ENCODE measurements around the gene PDGFRB. TPM values are rescaled to one million over a fixed set of nuclear protein-coding genes. Genes with fewer than 3 reads are reported as not detected.

Gene PDGFRB
- total RNA-seq, 1 experiment from 2014 or later, result 0.11 TPM

DNA sequence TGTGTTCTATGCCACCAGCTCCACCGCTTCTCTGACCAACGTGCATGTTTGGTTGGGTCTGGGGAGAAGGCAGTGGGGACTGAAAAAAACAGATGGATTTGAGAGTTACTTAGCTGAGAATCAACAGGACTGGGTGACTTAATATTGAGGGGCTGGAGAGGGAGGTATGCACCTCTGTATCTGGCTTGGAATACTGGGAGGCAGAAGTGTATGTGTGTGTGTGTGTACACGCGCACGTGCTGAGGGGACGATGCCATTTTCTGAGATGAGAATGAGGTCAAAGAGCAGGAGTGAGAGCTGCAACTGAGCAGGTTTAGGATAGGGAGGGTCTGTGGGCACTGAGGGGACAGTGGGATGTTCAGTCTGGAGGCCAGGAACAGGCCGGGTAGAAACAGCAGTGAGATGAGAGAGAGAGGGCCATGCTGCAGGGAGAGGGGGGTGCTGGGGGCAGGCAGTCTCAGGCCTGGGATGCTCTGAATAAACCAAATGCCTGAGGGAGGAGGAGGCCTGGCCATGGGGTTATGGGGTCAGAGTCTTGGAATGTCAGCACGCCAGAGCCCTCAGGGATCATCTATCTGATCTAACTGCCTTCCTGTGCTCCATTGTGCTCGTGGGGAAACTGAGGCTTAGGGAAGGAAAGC, 14.0 kb downstream of the PDGFRB start:
- no peak for DNase-seq (ENCODE audit: low read depth, low spot score)
- in situ Hi-C loops (cut with HindIII; ENCODE audit: low pct_unique_long_range_greater_than_20kb, low sequenced_read_pairs), result no loop called here

DNA sequence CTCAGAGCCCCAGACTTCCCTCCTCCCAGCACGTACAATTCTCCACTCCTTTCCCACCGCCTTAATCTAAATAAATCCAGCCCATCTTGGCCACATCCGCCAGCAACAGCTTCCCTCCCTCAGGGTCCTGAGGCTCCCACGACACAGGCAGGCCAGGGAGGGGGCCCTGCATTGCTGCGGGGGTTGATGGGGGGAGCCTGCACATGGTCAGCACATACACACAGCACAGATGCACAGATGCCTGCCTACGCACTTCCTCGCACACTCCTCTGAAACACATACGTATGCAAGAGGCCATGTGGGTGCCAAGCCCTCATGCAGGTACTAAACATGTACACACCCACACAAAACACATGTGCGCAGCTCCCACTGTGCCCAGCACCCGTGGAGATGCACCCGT, 14.8 kb downstream of the PDGFRB start:
- DNase-seq (ENCODE audit: low read depth, low spot score), result no peak
- in situ Hi-C loops (cut with HindIII; ENCODE audit: low pct_unique_long_range_greater_than_20kb, low sequenced_read_pairs), result no loop called here

DNA sequence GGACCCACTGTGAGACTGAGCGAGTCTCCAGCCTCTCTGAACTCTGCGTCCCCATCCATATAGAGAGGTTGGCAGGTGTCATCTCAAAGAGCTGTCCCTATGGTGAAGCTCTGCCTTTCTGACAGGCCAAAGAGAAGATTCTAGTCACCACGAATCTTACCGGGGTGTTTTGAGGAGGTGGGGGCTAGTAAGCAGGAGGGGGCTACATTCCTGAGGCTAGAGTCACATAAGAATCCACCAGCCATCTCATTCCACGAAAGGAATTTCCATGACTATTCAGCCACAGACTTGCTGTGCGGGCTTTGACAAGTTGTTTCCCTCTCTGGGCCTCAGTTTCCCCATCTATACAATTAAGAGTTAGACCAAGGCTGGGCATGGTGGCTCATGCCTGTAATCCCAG, 16.3 kb downstream of the PDGFRB start:
- in situ Hi-C loops (cut with HindIII; ENCODE audit: low pct_unique_long_range_greater_than_20kb, low sequenced_read_pairs), result no loop called here
- DNase-seq (ENCODE audit: low read depth, low spot score), result no peak

DNA sequence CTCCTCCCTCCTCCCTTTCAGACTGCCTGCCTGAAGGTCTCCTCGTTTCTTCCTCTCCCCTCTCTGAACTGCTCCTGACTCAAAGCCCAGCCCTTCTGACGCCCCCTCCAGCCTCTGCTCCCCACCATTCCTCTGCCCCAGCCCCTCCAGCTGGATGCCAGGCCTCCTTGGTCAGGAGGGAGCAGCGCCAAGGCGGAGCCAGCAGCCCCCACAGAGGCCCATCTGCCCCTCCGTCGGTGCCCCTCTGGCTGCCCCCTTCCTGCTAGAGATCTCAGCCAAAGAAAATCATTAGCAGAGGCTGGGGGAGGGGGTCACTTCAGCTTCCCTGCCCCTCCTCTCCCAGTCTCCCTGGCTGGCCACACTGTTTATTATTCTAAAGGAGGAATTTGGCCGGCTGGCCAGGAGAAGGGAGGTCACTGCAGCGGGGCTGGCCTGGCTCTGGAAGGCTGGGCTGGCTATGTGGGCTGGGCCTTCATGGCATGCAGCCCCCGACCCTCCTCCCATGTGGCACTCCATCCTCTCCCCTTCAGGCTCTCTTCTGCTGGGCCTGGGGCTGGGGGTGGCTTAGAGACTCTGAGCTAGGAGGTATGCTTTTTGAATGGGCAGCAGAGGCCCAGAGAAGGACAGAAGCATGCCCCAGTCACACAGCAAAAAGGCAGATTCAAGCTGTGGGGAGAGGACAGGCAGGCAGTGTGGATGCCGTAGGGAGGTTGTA, 16.9 kb downstream of the PDGFRB start:
- in situ Hi-C loops (cut with HindIII; ENCODE audit: low pct_unique_long_range_greater_than_20kb, low sequenced_read_pairs), result no loop called here
- DNase-seq (ENCODE audit: low read depth, low spot score), result no peak

- no peak for DNase-seq (ENCODE audit: low read depth, low spot score)
- in situ Hi-C loops (cut with HindIII; ENCODE audit: low pct_unique_long_range_greater_than_20kb, low sequenced_read_pairs), result no loop called here
These were observed 17.6 kb downstream of the PDGFRB start for GRCh38 chr5:150137997-150138396.

GRCh38 chr5:150137168-150137957, 18.3 kb downstream of the PDGFRB start:
- in situ Hi-C loops (cut with HindIII; ENCODE audit: low pct_unique_long_range_greater_than_20kb, low sequenced_read_pairs), result no loop called here
- no peak for DNase-seq (ENCODE audit: low read depth, low spot score)

DNA sequence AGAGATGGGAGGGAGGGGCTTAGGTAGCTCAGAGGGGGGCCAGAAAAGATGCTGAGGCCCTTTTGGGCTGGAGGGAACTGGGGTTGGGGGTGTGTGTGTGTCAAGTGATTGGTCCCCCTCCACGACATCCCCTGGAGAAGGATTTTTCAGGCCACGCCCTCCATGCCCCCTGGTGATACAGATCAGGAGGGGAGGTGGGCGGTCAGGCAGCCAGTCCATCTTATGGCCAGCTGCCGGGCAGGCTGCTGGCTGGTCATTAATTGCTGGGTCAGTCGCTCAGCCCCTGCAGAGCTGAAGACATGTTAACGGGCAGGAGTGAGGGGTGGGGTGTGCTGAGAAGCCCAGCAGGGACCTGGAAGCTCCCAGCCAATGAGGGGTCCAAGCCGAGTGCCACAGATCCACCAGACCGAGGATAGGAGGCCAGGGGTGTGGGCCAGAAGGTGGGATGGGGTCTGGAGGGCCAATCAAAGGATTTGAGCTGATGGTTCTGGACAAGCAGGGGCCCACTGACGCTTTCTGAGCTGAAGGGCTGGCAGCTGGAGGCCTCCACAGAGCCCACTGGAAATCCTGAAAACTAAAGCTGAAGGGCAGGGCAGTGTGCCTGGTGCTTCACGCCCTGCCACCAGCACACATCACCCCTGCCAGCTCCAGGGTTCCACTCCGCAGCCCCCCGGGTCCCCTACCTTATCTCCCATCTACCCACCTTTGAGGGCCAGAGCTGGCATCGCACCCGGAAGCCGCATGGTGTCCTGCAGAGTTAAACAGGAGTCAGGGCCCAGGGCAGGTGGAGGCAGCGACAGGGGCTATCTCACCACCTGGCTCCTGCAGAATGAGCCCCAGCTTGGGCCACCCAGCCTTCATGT, 19.1 kb downstream of the PDGFRB start:
- DNase-seq (ENCODE audit: low read depth, low spot score), result no peak
- in situ Hi-C loops (cut with HindIII; ENCODE audit: low pct_unique_long_range_greater_than_20kb, low sequenced_read_pairs), result no loop called here

GRCh38 chr5:150135557-150136304, 19.9 kb downstream of the PDGFRB start:
- no peak for DNase-seq (ENCODE audit: low read depth, low spot score)
- in situ Hi-C loops (cut with HindIII; ENCODE audit: low pct_unique_long_range_greater_than_20kb, low sequenced_read_pairs), result no loop called here

DNA sequence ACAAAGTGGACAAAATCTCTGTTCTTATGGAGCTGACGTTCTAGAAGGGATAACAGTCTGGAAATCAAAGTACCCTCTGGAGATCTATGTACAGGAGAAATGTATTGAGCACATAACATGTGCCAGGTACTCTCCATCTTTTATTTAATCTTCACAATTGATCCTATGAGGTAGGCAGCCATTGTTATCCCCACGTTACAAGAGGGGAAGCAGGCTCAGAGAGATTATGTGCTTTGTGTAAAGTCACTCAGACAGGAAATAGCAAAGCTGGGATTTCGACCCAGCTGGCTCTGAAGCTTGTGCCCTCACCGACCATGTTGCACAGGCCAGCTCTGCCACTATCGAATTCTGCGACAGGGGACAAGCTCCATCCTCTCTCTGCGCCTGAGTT, 21.5 kb downstream of the PDGFRB start:
- DNase-seq (ENCODE audit: low read depth, low spot score), result no peak
- in situ Hi-C loops (cut with HindIII; ENCODE audit: low pct_unique_long_range_greater_than_20kb, low sequenced_read_pairs), result no loop called here

- in situ Hi-C loops (cut with HindIII; ENCODE audit: low pct_unique_long_range_greater_than_20kb, low sequenced_read_pairs), result no loop called here
- DNase-seq (ENCODE audit: low read depth, low spot score), result no peak
These were observed 22.0 kb downstream of the PDGFRB start for GRCh38 chr5:150133581-150134197.

DNA sequence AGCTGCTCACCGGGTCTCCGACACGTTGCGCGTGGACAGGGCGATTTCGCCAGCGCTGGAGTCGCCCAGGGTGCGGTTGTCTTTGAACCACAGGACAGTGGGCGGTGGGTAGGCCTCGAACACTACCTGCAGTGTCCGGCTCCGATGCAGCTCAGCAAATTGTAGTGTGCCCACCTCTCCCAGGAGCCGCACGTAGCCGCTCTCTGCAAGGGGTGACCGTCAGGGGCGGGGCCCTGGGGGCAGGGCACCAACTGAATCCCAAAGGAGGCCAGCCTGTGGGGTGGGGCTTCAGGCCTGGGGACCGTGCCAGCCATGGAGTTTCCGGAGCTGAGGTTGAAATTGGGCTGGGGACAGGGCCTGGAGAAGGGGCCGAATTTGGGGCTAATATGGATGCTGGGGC, 22.9 kb downstream of the PDGFRB start:
- in situ Hi-C loops (cut with HindIII; ENCODE audit: low pct_unique_long_range_greater_than_20kb, low sequenced_read_pairs), result no loop called here
- DNase-seq (ENCODE audit: low read depth, low spot score), result no peak

DNA sequence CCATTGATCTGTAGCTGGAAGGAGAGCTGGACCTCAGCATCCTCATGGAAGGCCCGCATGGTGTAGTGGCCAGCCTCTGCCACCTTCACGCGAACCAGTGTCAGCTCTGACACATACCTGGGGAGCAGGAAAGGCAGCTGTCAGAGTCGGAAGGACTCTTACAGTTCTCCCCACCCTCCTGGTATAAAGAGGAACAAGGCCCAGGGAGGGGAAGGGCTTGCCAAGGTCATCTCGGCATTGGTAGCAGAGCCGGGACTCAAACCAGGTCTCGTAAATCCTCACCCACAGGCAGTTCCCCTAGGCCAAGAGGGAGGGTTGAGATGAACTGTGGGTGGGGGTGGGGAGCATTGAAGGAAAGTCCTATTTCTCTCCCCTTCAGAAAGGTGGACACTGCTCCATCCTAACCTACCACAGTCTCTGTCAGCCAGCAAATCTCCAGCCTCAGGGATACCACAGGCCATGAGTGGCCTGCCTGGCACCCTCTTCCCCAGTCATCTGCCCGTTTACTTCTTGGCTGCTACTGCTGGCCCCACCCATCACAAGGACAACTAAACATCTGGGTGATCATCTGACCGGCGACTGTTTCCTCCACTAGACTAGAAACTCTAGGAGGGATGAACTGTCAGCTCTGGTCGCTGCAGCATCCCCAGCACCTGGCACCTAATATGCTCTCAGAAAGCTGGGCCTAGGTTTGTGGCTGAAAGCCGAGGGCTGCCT, 23.5 kb downstream of the PDGFRB start:
- in situ Hi-C loops (cut with HindIII; ENCODE audit: low pct_unique_long_range_greater_than_20kb, low sequenced_read_pairs), result no loop called here
- no peak for DNase-seq (ENCODE audit: low read depth, low spot score)

GRCh38 chr5:150131461-150131860, 24.2 kb downstream of the PDGFRB start:
- in situ Hi-C loops (cut with HindIII; ENCODE audit: low pct_unique_long_range_greater_than_20kb, low sequenced_read_pairs), result no loop called here
- no peak for DNase-seq (ENCODE audit: low read depth, low spot score)

DNA sequence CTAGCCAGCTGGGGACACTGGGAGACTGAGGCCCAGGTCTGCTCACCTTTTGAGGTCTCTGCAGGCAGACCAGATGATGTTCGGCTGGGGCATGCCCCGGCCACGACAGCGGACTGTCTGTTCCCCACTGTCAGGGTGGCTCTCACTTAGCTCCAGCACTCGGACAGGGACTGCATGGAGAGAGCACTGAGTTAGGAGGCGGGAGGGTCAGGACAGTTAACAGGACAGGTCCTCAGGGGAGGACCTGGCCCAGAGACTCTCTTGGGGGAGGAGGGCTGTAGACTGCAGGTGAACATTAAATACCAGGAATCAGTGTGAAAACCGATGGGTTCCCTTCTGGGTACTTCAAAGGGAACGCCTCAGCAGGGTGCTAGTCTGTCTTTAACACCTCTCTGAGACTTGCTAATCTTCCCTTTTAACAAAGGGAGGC, 25.1 kb downstream of the PDGFRB start:
- in situ Hi-C loops (cut with HindIII; ENCODE audit: low pct_unique_long_range_greater_than_20kb, low sequenced_read_pairs), result no loop called here
- DNase-seq (ENCODE audit: low read depth, low spot score), result no peak

- DNase-seq (ENCODE audit: low read depth, low spot score), result peak; percentile 74
- in situ Hi-C loops (cut with HindIII; ENCODE audit: low pct_unique_long_range_greater_than_20kb, low sequenced_read_pairs), result no loop called here
These were observed 25.7 kb downstream of the PDGFRB start for GRCh38 chr5:150129813-150130492.

DNA sequence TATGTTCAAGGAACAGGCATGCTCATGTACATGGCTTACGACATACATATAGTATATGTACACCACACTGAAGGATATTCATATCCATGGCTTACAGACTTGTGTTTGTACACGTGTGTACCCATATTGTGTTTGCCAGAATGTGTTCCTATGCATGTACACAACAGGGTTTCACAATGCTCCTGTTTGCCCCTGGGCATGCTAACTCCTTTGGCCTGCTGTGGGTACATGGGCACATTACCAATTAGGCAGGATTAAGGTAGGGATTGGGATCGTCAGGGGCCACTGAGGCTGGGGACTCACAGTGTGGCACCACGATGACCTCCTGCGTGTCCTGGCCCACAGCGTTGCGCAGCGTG, 26.2 kb downstream of the PDGFRB start:
- in situ Hi-C loops (cut with HindIII; ENCODE audit: low pct_unique_long_range_greater_than_20kb, low sequenced_read_pairs), result no loop called here
- DNase-seq (ENCODE audit: low read depth, low spot score), result no peak
